DOHH2 (cell line): ENCODE results near the gene INPP5B.

Experiments
- CTCF ChIP-seq: fragments of 200-600 bp; sonication (generic); IDR thresholded peaks from one replicate; pipeline ENCODE4 v1.5.1; 2014; ENCODE audit warnings: antibody characterized with exemption, mild to moderate bottlenecking, low read depth, low read length; ENCODE audit not compliant: poor library complexity, severe bottlenecking
- EZH2phosphoT487 ChIP-seq: fragments of 200-600 bp; sonication (generic); IDR thresholded peaks from 2 replicates; pipeline ENCODE4 v1.6.1; 2017; ENCODE audit warnings: borderline replicate concordance, mild to moderate bottlenecking, antibody characterized with exemption, low read length, moderate library complexity, mixed read lengths

GRCh38 chr1:37983546-37983945 lies 36.7 kb upstream of the INPP5B start:
- TF ChIP-seq CTCF: no peak
- no peak for TF ChIP-seq EZH2phosphoT487
